ENCODE results near the gene C2orf76. TPM values are rescaled to one million over a fixed set of nuclear protein-coding genes. Genes with fewer than 3 reads are reported as not detected.

C2orf76 gene
- total and polyA plus RNA-seq, 2 of the 4 experiments (the other 2 are of a cell fraction) = 10.6 to 12.6 TPM

- Histone ChIP-seq H4K5ac (ENCODE audit: low read depth, low read length) (no peak overlapping the region), H3K4me3 (ENCODE audit: insufficient read depth, low read depth, low read length) (no peak overlapping the region), H3K23ac (ENCODE audit: low read depth, low read length) (no peak overlapping the region), H2BK120ac (ENCODE audit: low read depth, low read length) (no peak overlapping the region), H3K18ac (ENCODE audit: low read depth, low read length) (no peak overlapping the region), H3K4me2 (ENCODE audit: low read depth, low read length) (no peak overlapping the region), H2AFZ (replicated peaks; ENCODE audit: low read length, poor library complexity) (no peak overlapping the region), H2BK20ac (ENCODE audit: low read depth, low read length) (no peak overlapping the region), H4K8ac (ENCODE audit: low read depth in 2 of 2, low read length in 2 of 2) (no peak overlapping the region), H2AK9ac (replicated peaks; ENCODE audit: low read depth, low read length, poor library complexity) (no peak overlapping the region), H2AK5ac (ENCODE audit: low read depth, low read length) (no peak overlapping the region), H2BK15ac (ENCODE audit: low read depth, low read length) (no peak overlapping the region), H3K36me3 (ENCODE audit: control insufficient read depth, insufficient read depth, low read length) (no peaks in the 10 kb centered on the region), H3K27ac (ENCODE audit: insufficient read depth, low read length) (no peak overlapping the region), H4K20me1 (ENCODE audit: insufficient read depth, low read length) (no peaks in the 10 kb centered on the region), H3K9me3 (ENCODE audit: control insufficient read depth, insufficient read depth, low read length) (no peaks in the 10 kb centered on the region), H3K4ac (ENCODE audit: low read depth, low read length) (no peak overlapping the region), H3K79me1 (ENCODE audit: low read depth in 1 of 2, low read length in 2 of 2) (no peaks in the 10 kb centered on the region), H3K9ac (ENCODE audit: low read depth, low read length) (no peak overlapping the region), H4K91ac (ENCODE audit: insufficient read depth, low read depth, low read length) (no peak overlapping the region), H3K9me1 (ENCODE audit: insufficient read depth, low read length) (no peaks in the 10 kb centered on the region), H3K14ac (replicated peaks; ENCODE audit: low read depth, low read length) (no peak overlapping the region), H3K27me3 (ENCODE audit: control insufficient read depth, insufficient read depth, low read length) (no peaks in the 10 kb centered on the region; the same call in 1 of the 2 replicates), H3K56ac (ENCODE audit: extremely low read depth, insufficient read depth, low read length) (no peak overlapping the region), H3K4me1 (ENCODE audit: control insufficient read depth, insufficient read depth, low read length) (no peaks in the 10 kb centered on the region), H2BK5ac (ENCODE audit: low read depth, low read length, poor library complexity, severe bottlenecking) (no peak overlapping the region)
- BruUV-seq (replicated peaks) = no TSS peak
- dilution Hi-C loops (cut with HindIII; ENCODE audit: low sequenced_read_pairs, unreplicated experiment) = no loop called here
- intact Hi-C loops (cut with micrococcal nuclease) = no loop called here
- ChIA-PET POLR2A (ENCODE audit: unreplicated experiment) (no interaction called here), CTCF (interaction anchor here (1.0 kb wide), 1 partner anchor 61 kb away, joined by 3 read pairs; no protein-coding TSS in a partner anchor)
- in situ Hi-C loops (cut with MboI; ENCODE audit: low sequenced_read_pairs) = loop anchor here (5.0 kb wide), 1 partner anchor 52 kb away; no protein-coding TSS in a partner anchor
- no CpG with 5 or more reads among the region's 1 CpG for WGBS, 2 experiments (ENCODE audit: extremely low coverage in 2 of 2, insufficient read length in 1 of 2)
- TF ChIP-seq MAZ (IDR thresholded peaks at IDR 0.05; ENCODE audit: borderline replicate concordance, low read depth, low read length) (no peak), ELK1 (IDR thresholded peaks at IDR 0.05; ENCODE audit: borderline replicate concordance, low read depth, low read length) (no peak), POLR2A (IDR thresholded peaks at IDR 0.05; ENCODE audit: low read depth, low read length) (no peak), FOS (IDR thresholded peaks at IDR 0.05; ENCODE audit: low read depth, low read length) (no peak), RAD21 (IDR thresholded peaks at IDR 0.05; ENCODE audit: low read length) (no peak), RCOR1 (IDR thresholded peaks at IDR 0.05; ENCODE audit: insufficient replicate concordance, low read length) (no peak)
- no peak for DNase-seq
- no peak for ATAC-seq (ENCODE audit: low read depth)
Measured at GRCh38 chr2:119415630-119416029, 49.0 kb upstream of the C2orf76 start.
